BE2C (cell line): ENCODE results near the gene CASK.

Experiments
- DNase-seq: peaks from one replicate; pipeline ENCODE4 v3.0.0-alpha.2; 2020
- H3K27me3 ChIP-seq: fragments of 250-450 bp; sonication (Bioruptor Pico); 2 replicates; pipeline ENCODE4 v1.5.1; 2020; ENCODE audit warnings: mild to moderate bottlenecking
- H3K36me3 ChIP-seq: fragments of 250-450 bp; sonication (Bioruptor Pico); 2 replicates; pipeline ENCODE4 v1.5.1; 2020; ENCODE audit warnings: mild to moderate bottlenecking
- H3K4me1 ChIP-seq: fragments of 250-450 bp; sonication (Bioruptor Pico); 2 replicates; pipeline ENCODE4 v1.5.1; 2020
- H3K4me3 ChIP-seq: 2 replicates; pipeline ENCODE4 v1.5.1; 2011; ENCODE audit warnings: low read depth, low read length
- H3K9me3 ChIP-seq: fragments of 250-450 bp; sonication (Bioruptor Pico); 2 replicates; pipeline ENCODE4 v1.5.1; 2020
- TF ChIP-seq, protein P1 (sequence below): IDR thresholded peaks from 2 replicates; pipeline ENCODE4 v1.5.1; 2012; ENCODE audit warnings: mild to moderate bottlenecking, low read depth, low read length

Gene CASK

GRCh38 chrX:41692162-41692749 is 231.1 kb downstream of the CASK start:
- no peaks in the 10 kb centered on the region for H3K4me1 ChIP-seq
- TF ChIP-seq, protein P1, sequence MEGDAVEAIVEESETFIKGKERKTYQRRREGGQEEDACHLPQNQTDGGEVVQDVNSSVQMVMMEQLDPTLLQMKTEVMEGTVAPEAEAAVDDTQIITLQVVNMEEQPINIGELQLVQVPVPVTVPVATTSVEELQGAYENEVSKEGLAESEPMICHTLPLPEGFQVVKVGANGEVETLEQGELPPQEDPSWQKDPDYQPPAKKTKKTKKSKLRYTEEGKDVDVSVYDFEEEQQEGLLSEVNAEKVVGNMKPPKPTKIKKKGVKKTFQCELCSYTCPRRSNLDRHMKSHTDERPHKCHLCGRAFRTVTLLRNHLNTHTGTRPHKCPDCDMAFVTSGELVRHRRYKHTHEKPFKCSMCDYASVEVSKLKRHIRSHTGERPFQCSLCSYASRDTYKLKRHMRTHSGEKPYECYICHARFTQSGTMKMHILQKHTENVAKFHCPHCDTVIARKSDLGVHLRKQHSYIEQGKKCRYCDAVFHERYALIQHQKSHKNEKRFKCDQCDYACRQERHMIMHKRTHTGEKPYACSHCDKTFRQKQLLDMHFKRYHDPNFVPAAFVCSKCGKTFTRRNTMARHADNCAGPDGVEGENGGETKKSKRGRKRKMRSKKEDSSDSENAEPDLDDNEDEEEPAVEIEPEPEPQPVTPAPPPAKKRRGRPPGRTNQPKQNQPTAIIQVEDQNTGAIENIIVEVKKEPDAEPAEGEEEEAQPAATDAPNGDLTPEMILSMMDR: no peak
- no peak for DNase-seq
- H3K9me3 ChIP-seq: no peaks in the 10 kb centered on the region
- H3K27me3 ChIP-seq: no peaks in the 10 kb centered on the region
- H3K36me3 ChIP-seq: no peaks in the 10 kb centered on the region
- H3K4me3 ChIP-seq: no peak overlapping the region

DNA sequence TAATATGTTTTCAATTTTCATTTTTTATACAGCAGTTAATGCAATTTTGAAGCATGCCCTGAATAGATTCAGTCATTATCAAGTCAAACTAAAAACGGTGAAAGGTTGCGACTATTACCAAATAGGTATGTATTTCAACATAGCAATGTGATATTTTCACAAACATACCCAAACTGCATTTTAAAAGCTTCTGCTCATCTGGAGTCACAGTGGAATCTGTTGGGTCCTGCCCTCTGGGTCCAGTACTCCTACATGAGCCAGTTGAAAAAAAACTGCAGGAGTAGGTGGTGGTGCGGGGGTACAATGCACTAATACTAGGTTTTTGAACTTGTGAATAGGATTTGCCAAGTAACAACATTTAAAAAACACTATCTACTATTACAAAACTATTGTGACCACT is 233.6 kb downstream of the CASK start:
- H3K4me3 ChIP-seq: no peak overlapping the region
- no peaks in the 10 kb centered on the region for H3K4me1 ChIP-seq
- no peaks in the 10 kb centered on the region for H3K27me3 ChIP-seq
- TF ChIP-seq, protein P1: no peak
- no peaks in the 10 kb centered on the region for H3K9me3 ChIP-seq
- no peaks in the 10 kb centered on the region for H3K36me3 ChIP-seq
- DNase-seq: no peak

GRCh38 chrX:41688835-41689234 is 234.5 kb downstream of the CASK start, which contains the start of gene GPR34:
Gene GPR34 (plus strand): TSS chrX:41688973. CDS start chrX:41695634, 6,661 bp downstream.
- no peaks in the 10 kb centered on the region for H3K9me3 ChIP-seq
- no peak within 1 kb of the TSS for H3K4me3 ChIP-seq
- no peak for DNase-seq
- TF ChIP-seq, protein P1: no peak
- no peaks in the 10 kb centered on the region for H3K27me3 ChIP-seq
- no peaks in the 10 kb centered on the region for H3K4me1 ChIP-seq
- no peaks in the 10 kb centered on the region for H3K36me3 ChIP-seq

GRCh38 chrX:41688156-41688555 is 235.2 kb downstream of the CASK start:
- no peak for DNase-seq
- no peaks in the 10 kb centered on the region for H3K9me3 ChIP-seq
- H3K4me1 ChIP-seq: no peaks in the 10 kb centered on the region
- no peak overlapping the region for H3K4me3 ChIP-seq
- no peaks in the 10 kb centered on the region for H3K27me3 ChIP-seq
- TF ChIP-seq, protein P1: no peak
- H3K36me3 ChIP-seq: no peaks in the 10 kb centered on the region

- Histone ChIP-seq H3K36me3 (no peaks in the 10 kb centered on the region), H3K27me3 (no peaks in the 10 kb centered on the region), H3K4me3 (no peak overlapping the region), H3K9me3 (no peaks in the 10 kb centered on the region), H3K4me1 (no peaks in the 10 kb centered on the region)
- TF ChIP-seq, protein P1: no peak
- DNase-seq: no peak
These were observed 236.6 kb downstream of the CASK start for GRCh38 chrX:41686788-41687187.

DNA sequence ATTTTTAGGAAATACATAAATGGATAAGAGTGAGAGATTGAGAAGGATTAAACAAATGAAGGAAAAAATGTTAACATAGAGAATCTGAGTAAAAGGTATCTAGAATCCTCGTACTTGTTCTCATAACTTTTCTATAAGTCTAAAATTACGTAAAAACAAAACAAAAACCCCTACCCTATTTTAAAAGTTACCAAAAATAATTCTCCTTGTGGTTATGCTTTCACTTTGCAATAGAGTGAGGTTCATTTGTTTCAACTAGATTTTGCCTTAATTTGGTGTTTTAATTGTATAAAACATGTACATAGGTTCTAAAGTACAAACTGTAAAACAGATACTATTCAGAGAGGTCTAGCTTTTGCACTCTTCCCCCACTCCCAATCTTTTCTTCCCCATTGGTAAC is 238.4 kb downstream of the CASK start:
- Histone ChIP-seq H3K4me3 (no peak overlapping the region), H3K27me3 (no peaks in the 10 kb centered on the region), H3K36me3 (no peaks in the 10 kb centered on the region), H3K9me3 (no peaks in the 10 kb centered on the region), H3K4me1 (no peaks in the 10 kb centered on the region)
- TF ChIP-seq, protein P1: no peak
- DNase-seq: no peak
